K562 (cell line): Measurements from ENCODE around the gene RBM25. TPM values are rescaled to one million over a fixed set of nuclear protein-coding genes. Genes with fewer than 3 reads are reported as not detected.

ENCODE experiments used
- ATAC-seq: fragments of 200-7000 bp; cut with Tn5 transposase; 3 replicates; pipeline ENCODE4 v1.9.1; 2020; ENCODE audit warnings: moderate library complexity
- BruUV-seq: library from RNA; stranded (reverse); fragments of 400-500 nt; replicated peaks from 2 replicates; lab custom pipeline; 2021; lab: Mats Ljungman, UMichigan
- CTCF ChIA-PET: fragments of 300-600 bp; formaldehyde crosslinking; extraction: SDS; loops from one replicate; lab custom pipeline; 2021; ENCODE audit warnings: low intra/inter-chr PET ratio; lab: Yijun Ruan, JAX
- POLR2A ChIA-PET: fragments of 300-600, 350-650 bp; sonication (Branson Sonifier 250); formaldehyde crosslinking; extraction: SDS; loops from one replicate; lab custom pipeline; 2021; ENCODE audit warnings: antibody characterized with exemption, inconsistent platforms; lab: Yijun Ruan, JAX
- DNase-seq, 4 experiments: peaks; one replicate each; pipeline versions ENCODE4 v3.0.0 to v3.0.0-alpha.2; 2011 to 2018; ENCODE audit warnings: low spot score in 3 of 4, mixed read lengths in 3 of 4; ENCODE audit errors: extremely low read depth in 1 of 4
- FAIRE-seq: peaks from 2 replicates; lab custom pipeline; 2011; peaks lifted over from hg19 to GRCh38; lab: Jason Lieb, UNC
- H2AFZ ChIP-seq: 2 replicates; pipeline ENCODE4 v1.6.0; 2011; ENCODE audit warnings: low read depth, low read length, control low read depth, inconsistent platforms
- H3K27ac ChIP-seq: fragments of 200-600 bp; 3 replicates; pipeline ENCODE4 v1.8.0; 2011; ENCODE audit warnings: low read depth, mild to moderate bottlenecking, control low read depth, inconsistent platforms, low read length, moderate library complexity, mixed read lengths; ENCODE audit errors: extremely low read depth
- H3K27me3 ChIP-seq, 2 experiments: fragments of 300-600 bp in 1 of 2; 2 replicates in 1 of 2; 3 replicates in 1 of 2; pipeline versions ENCODE4 v1.6.0 to v1.8.0; 2011; ENCODE audit warnings: inconsistent platforms in 2 of 2, low read length in 2 of 2, mild to moderate bottlenecking in 1 of 2, mixed read lengths in 1 of 2, moderate library complexity in 1 of 2; ENCODE audit not compliant: control insufficient read depth in 2 of 2, insufficient read depth in 2 of 2
- H3K36me3 ChIP-seq: fragments of 300-600 bp; 3 replicates; pipeline ENCODE4 v1.8.0; 2011; ENCODE audit warnings: mild to moderate bottlenecking, low read length, inconsistent platforms; ENCODE audit not compliant: control insufficient read depth, insufficient read depth
- H3K4me1 ChIP-seq, 2 experiments: fragments of 200-600 bp in 1 of 2; replicated peaks in 1 of 2; 2 replicates in 1 of 2; 3 replicates in 1 of 2; pipeline versions ENCODE4 v1.5.1 to v1.8.0; 2011; ENCODE audit warnings: inconsistent platforms in 2 of 2, low read length in 2 of 2, mild to moderate bottlenecking in 1 of 2, mixed read lengths in 1 of 2, moderate library complexity in 1 of 2; ENCODE audit not compliant: control insufficient read depth in 2 of 2, insufficient read depth in 2 of 2
- H3K4me2 ChIP-seq: 2 replicates; pipeline ENCODE4 v1.6.1; 2011; ENCODE audit warnings: low read length, control low read depth, inconsistent platforms, mixed read lengths; ENCODE audit not compliant: insufficient read depth
- H3K4me3 ChIP-seq: fragments of 200-600 bp; sonication (generic), shearing (Covaris generic); 2 replicates; pipeline ENCODE4 v1.5.1; 2016; ENCODE audit warnings: control low read depth, inconsistent platforms
- H3K79me2 ChIP-seq: fragments of 200-600 bp; 3 replicates; pipeline ENCODE4 v1.8.0; 2011; ENCODE audit warnings: low read length, inconsistent platforms; ENCODE audit not compliant: control insufficient read depth, insufficient read depth
- H3K9ac ChIP-seq, 2 experiments: 2 replicates each; pipeline versions ENCODE4 v1.6.0 to v1.6.1; 2011; ENCODE audit warnings: low read depth in 2 of 2, low read length in 2 of 2, control low read depth in 1 of 2, inconsistent platforms in 1 of 2, mild to moderate bottlenecking in 1 of 2, mixed read lengths in 1 of 2; ENCODE audit not compliant: insufficient read depth in 1 of 2
- H3K9me1 ChIP-seq: one replicate; pipeline ENCODE4 v1.6.0; 2011; ENCODE audit warnings: inconsistent platforms, mild to moderate bottlenecking, low read length, moderate library complexity; ENCODE audit not compliant: control insufficient read depth, insufficient read depth
- H3K9me3 ChIP-seq: replicated peaks from 2 replicates; pipeline ENCODE4 v1.5.1; 2011; ENCODE audit warnings: low read depth, low read length, inconsistent platforms; ENCODE audit not compliant: control insufficient read depth, insufficient read depth
- H4K20me1 ChIP-seq: replicated peaks from 2 replicates; pipeline ENCODE4 v1.6.1; 2011; ENCODE audit warnings: low read length, inconsistent platforms, mixed read lengths; ENCODE audit not compliant: control insufficient read depth, insufficient read depth
- CEBPB ChIP-seq: fragments of 450-650 bp; IDR thresholded peaks from 2 replicates; pipeline ENCODE4 v1.6.1; 2016; ENCODE audit warnings: missing genetic modification characterization, missing compliant biosample characterization
- CTBP1 ChIP-seq: fragments of 450-650 bp; IDR thresholded peaks from 2 replicates; pipeline ENCODE4 v1.6.1; 2016; ENCODE audit warnings: borderline replicate concordance
- HNRNPLL ChIP-seq: fragments of 200-400 bp; formaldehyde crosslinking; IDR thresholded peaks from 2 replicates; pipeline ENCODE4 v1.6.1; 2017; ENCODE audit warnings: low read length, low read depth, mild to moderate bottlenecking; ENCODE audit not compliant: poor library complexity, severe bottlenecking
- KDM5B ChIP-seq: fragments of 200-600 bp; sonication (generic); IDR thresholded peaks from 2 replicates; pipeline ENCODE4 v1.6.1; 2012; ENCODE audit warnings: low read depth, mild to moderate bottlenecking, moderate library complexity, low read length, control low read depth, inconsistent platforms; ENCODE audit not compliant: insufficient replicate concordance
- L3MBTL2 ChIP-seq: fragments of 450-650 bp; IDR thresholded peaks from 2 replicates; pipeline ENCODE4 v1.6.1; 2016; ENCODE audit warnings: mild to moderate bottlenecking, moderate library complexity
- PML ChIP-seq: IDR thresholded peaks from 2 replicates; pipeline ENCODE4 v1.6.1; 2012; ENCODE audit warnings: low read length, inconsistent platforms
- POLR2A ChIP-seq: fragments of 450-650 bp; conservative IDR thresholded peaks from 2 replicates; pipeline ENCODE4 v1.6.1; 2016
- POLR2H ChIP-seq: IDR thresholded peaks from 2 replicates; pipeline ENCODE4 v1.6.1; 2016; ENCODE audit warnings: missing genetic modification characterization, low read depth, mild to moderate bottlenecking, control low read depth, missing compliant biosample characterization, moderate library complexity
- RBBP5 ChIP-seq: fragments of 200-600 bp; sonication (generic); IDR thresholded peaks from 2 replicates; pipeline ENCODE4 v1.6.1; 2012; ENCODE audit warnings: borderline replicate concordance, mild to moderate bottlenecking, low read length, control low read depth, inconsistent platforms; ENCODE audit not compliant: insufficient read depth, poor library complexity, severe bottlenecking
- SIN3B ChIP-seq: fragments of 450-650 bp; IDR thresholded peaks from 2 replicates; pipeline ENCODE4 v1.6.1; 2017; ENCODE audit warnings: low read depth, mild to moderate bottlenecking, moderate library complexity
- SPI1 ChIP-seq: IDR thresholded peaks from 2 replicates; pipeline ENCODE4 v1.6.1; 2011; ENCODE audit warnings: low read depth, low read length, control low read depth, borderline replicate concordance
- TBP ChIP-seq: optimal IDR thresholded peaks from 2 replicates; pipeline ENCODE3; 2011; ENCODE audit warnings: low read depth, low read length, improper control_type of control experiment
- XRCC4 ChIP-seq: IDR thresholded peaks from one replicate; pipeline ENCODE4 v1.6.1; 2011; ENCODE audit not compliant: insufficient read depth, insufficient read length; ENCODE audit errors: extremely low read depth
- ZBTB11 ChIP-seq, 3 experiments: fragments of 200-800 bp in 1 of 3; fragments of 250-450 bp in 1 of 3; fragments of 450-650 bp in 1 of 3; sonication (Bioruptor Pico) in 1 of 3; sonication (Bioruptor generic) in 1 of 3; formaldehyde crosslinking in 1 of 3; IDR thresholded peaks; 2 replicates each; pipeline versions ENCODE4 v1.6.1 to v1.8.0; 2016 to 2022; ENCODE audit warnings: mild to moderate bottlenecking in 2 of 3, missing genetic modification characterization in 2 of 3, missing compliant biosample characterization in 1 of 3, moderate library complexity in 1 of 3
- ZEB2 ChIP-seq: fragments of 450-650 bp; IDR thresholded peaks from 2 replicates; pipeline ENCODE4 v1.6.1; 2016
- ZNF140 ChIP-seq: fragments of 250-450 bp; sonication (Bioruptor Pico); IDR thresholded peaks from 2 replicates; pipeline ENCODE4 v1.8.0; 2021; ENCODE audit warnings: moderate library complexity, mild to moderate bottlenecking, inconsistent platforms
- WGBS: fragments of 100-300 bp; shearing (Covaris generic); methylation state at CpG from one replicate; pipeline ENCODE4 v1.1.6; 2016; ENCODE audit warnings: low coverage, mixed read lengths; ENCODE audit not compliant: insufficient coverage; ENCODE audit errors: missing lambda C conversion rate; 5-methylcytosine and 5-hydroxymethylcytosine counted together
- in situ Hi-C: fragments of 300-500 bp; cut with MboI; formaldehyde crosslinking; loops from 4 replicates; pipeline ENCODE4 v1.15.0; 2018; ENCODE audit warnings: inconsistent platforms, mixed read lengths
- intact Hi-C: fragments of 100-400 bp; cut with micrococcal nuclease; formaldehyde crosslinking; loops from 2 replicates; pipeline ENCODE4 v1.14.2; 2022
- polyA plus RNA-seq, 8 experiments: library from polyadenylated mRNA; depleted of rRNA in 4 of 8; stranded (reverse) in 5 of 8; unstranded in 3 of 8; fragments of >200 nt; fragmentation: Nextera tagmentation in 2 of 8; fragmentation: Illumina TruSeq in 1 of 8; extraction: Ambion mirVana in 2 of 8; extraction: Trizol in 1 of 8; gene quantifications; 2 replicates each; pipeline versions ENCODE4 v1.2.1 to v1.2.3, GENCODE V29; 2011 to 2014; ENCODE audit warnings: inconsistent platforms in 1 of 8, missing spikeins in 1 of 8
- total RNA-seq, 7 experiments: library from RNA; depleted of rRNA in 6 of 7; stranded (reverse); fragments of >200 nt in 6 of 7; fragmentation: Illumina TruSeq in 2 of 7; extraction: Trizol in 2 of 7; gene quantifications; 2 replicates each; pipeline versions ENCODE4 v1.2.1 to v1.2.3, GENCODE V29; 2011 to 2021; ENCODE audit warnings: low replicate concordance in 1 of 7
- TF ChIP-seq, protein P1 (sequence below): fragments of 450-650 bp; IDR thresholded peaks from 2 replicates; pipeline ENCODE4 v1.6.1; 2016; ENCODE audit warnings: low read depth, mild to moderate bottlenecking, moderate library complexity

Gene RBM25
- total and polyA plus RNA-seq, 9 of the 15 experiments (the other 6 are each of a cell fraction or from before 2014, with no cell fraction given) = 28.6 to 80.1 (median 48.1) TPM

DNA sequence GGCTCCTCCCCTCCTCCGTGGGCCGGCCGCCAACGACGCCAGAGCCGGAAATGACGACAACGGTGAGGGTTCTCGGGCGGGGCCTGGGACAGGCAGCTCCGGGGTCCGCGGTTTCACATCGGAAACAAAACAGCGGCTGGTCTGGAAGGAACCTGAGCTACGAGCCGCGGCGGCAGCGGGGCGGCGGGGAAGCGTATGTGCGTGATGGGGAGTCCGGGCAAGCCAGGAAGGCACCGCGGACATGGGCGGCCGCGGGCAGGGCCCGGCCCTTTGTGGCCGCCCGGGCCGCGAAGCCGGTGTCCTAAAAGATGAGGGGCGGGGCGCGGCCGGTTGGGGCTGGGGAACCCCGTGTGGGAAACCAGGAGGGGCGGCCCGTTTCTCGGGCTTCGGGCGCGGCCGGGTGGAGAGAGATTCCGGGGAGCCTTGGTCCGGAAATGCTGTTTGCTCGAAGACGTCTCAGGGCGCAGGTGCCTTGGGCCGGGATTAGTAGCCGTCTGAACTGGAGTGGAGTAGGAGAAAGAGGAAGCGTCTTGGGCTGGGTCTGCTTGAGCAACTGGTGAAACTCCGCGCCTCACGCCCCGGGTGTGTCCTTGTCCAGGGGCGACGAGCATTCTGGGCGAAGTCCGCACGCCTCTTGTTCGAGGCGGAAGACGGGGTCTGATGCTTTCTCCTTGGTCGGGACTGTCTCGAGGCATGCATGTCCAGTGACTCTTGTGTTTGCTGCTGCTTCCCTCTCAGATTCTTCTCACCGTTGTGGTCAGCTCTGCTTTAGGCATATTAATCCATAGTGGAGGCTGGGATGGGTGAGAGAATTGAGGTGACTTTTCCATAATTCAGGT is 78.3 kb downstream of the RBM25 start, which contains the start of gene PSEN1:
TSS of gene PSEN1 (plus strand) at position 121 of the 839 bp plus-strand sequence. CDS start 11,513 bp downstream, outside the sequence.
- BruUV-seq = TSS peak; percentile 77
- H2AFZ ChIP-seq = peak within 1 kb of the TSS; percentile 97
- FAIRE-seq = peak; percentile 89
- no peaks in the 10 kb centered on the region for H3K36me3 ChIP-seq
- H3K9ac ChIP-seq = peak within 1 kb of the TSS; percentile 67 to 92
- 0% methylated on average over 23 of the region's 71 CpGs for WGBS
- peaks cover 0 to 16% of the 10 kb centered on the region in 2 experiments; a peak in 3 of 5 replicates for H3K4me1 ChIP-seq
- CTCF ChIA-PET = no interaction called here
- no peaks in the 10 kb centered on the region for H4K20me1 ChIP-seq
- in situ Hi-C loops (no loop called here), intact Hi-C loops (no loop called here)
- H3K4me3 ChIP-seq = peak within 1 kb of the TSS; percentile 97
- peak within 1 kb of the TSS; percentile 91 for H3K4me2 ChIP-seq
- DNase-seq = peak; percentile 91 to 94 (median 92)
- H3K9me3 ChIP-seq = no peaks in the 10 kb centered on the region
- H3K27me3 ChIP-seq = no peaks in the 10 kb centered on the region
- peak; percentile 96 for ATAC-seq
- peak within 1 kb of the TSS; percentile 87 for H3K27ac ChIP-seq
- POLR2A ChIA-PET = interaction anchor here (0.6 to 2.3 kb wide), 5 partner anchors 8 to 149 kb away, joined by 3 to 14 read pairs (median 5); no protein-coding TSS in a partner anchor
- peaks cover 39% of the 10 kb centered on the region for H3K79me2 ChIP-seq
- H3K9me1 ChIP-seq = no peaks in the 10 kb centered on the region
- TF ChIP-seq, protein P1, sequence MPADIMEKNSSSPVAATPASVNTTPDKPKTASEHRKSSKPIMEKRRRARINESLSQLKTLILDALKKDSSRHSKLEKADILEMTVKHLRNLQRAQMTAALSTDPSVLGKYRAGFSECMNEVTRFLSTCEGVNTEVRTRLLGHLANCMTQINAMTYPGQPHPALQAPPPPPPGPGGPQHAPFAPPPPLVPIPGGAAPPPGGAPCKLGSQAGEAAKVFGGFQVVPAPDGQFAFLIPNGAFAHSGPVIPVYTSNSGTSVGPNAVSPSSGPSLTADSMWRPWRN = no peak
- peak; percentile 90 for TF ChIP-seq SPI1
- TF ChIP-seq L3MBTL2 = peak; percentile 68; the same call in 1 of the 2 replicates
- TF ChIP-seq SIN3B = peak; percentile 44; the same call in 1 of the 2 replicates
- TF ChIP-seq ZNF140 (CRISPR knock-in tag) = no peak
- peak; percentile 42; the same call in 1 of the 2 replicates for TF ChIP-seq PML
- TF ChIP-seq ZEB2 = 0 out of 2 replicates have a peak, but pooled peaks have one; percentile 8
- peak; percentile 71 for TF ChIP-seq TBP
- TF ChIP-seq CEBPB (tag) = peak; percentile 20; the same call in 1 of the 2 replicates
- TF ChIP-seq XRCC4 = no peak
- peak; percentile 70 for TF ChIP-seq KDM5B
- peak; percentile 76 for TF ChIP-seq RBBP5
- peak; percentile 80 for TF ChIP-seq POLR2A
- TF ChIP-seq CTBP1 = 0 out of 2 replicates have a peak, but pooled peaks have one; percentile 13
- TF ChIP-seq POLR2H = 0 out of 2 replicates have a peak, but pooled peaks have one; percentile 32
- peak; percentile 49 to 91 (median 57); a peak in 4 of 6 replicates for TF ChIP-seq ZBTB11 (CRISPR knock-in tag; IDR thresholded peaks at IDR 0.05)
- TF ChIP-seq HNRNPLL = peak; percentile 53
